Right lobe of liver (tissue), 6 donors: ENCODE results near the gene SEMA4F. TPM values are rescaled to one million over a fixed set of nuclear protein-coding genes. Genes with fewer than 3 reads are reported as not detected.

ENCODE experiments used
- ATAC-seq, 4 donors: fragments of 200-7000 bp; cut with Tn5 transposase; one replicate each; pipeline ENCODE4 v1.9.1; 2020; ENCODE audit warnings: mild to moderate bottlenecking in 4 of 4, moderate library complexity in 4 of 4
- DNase-seq, 3 donors: peaks; one replicate each; pipeline ENCODE4 v3.0.0-alpha.2; 2020
- H3K27ac ChIP-seq, 3 donors: fragments of 200-600 bp; one replicate each; pipeline ENCODE4 v1.8.0; 2022
- H3K27me3 ChIP-seq, 2 donors: fragments of 200-600 bp; one replicate each; pipeline ENCODE4 v1.8.0; 2022
- H3K36me3 ChIP-seq, 4 donors: fragments of 200-600 bp; sonication (generic) in 1 of 4; one replicate each; pipeline versions ENCODE4 v1.5.1 to v1.8.0; 2017 to 2022; ENCODE audit warnings: control low read depth in 1 of 4
- H3K4me1 ChIP-seq, 4 donors: fragments of 200-600 bp; sonication (generic) in 1 of 4; one replicate each; pipeline versions ENCODE4 v1.5.1 to v1.8.0; 2017 to 2022; ENCODE audit warnings: control low read depth in 1 of 4
- H3K4me3 ChIP-seq, 3 donors: fragments of 200-600 bp; one replicate each; pipeline ENCODE4 v1.8.0; 2022
- H3K9me3 ChIP-seq, 4 donors: fragments of 200-600 bp; sonication (generic) in 1 of 4; one replicate each; pipeline versions ENCODE4 v1.5.1 to v1.8.0; 2017 to 2022; ENCODE audit warnings: control low read depth in 1 of 4
- POLR2A ChIP-seq: fragments of 450-650 bp; IDR thresholded peaks from one replicate; pipeline ENCODE4 v1.6.1; 2017; ENCODE audit warnings: antibody characterized with exemption, mild to moderate bottlenecking
- WGBS: methylation state at CpG from one replicate; pipeline ENCODE4 v1.1.6; 2018; ENCODE audit warnings: low coverage, low lambda C conversion rate; ENCODE audit not compliant: insufficient coverage; ENCODE audit errors: missing lambda C conversion rate; 5-methylcytosine and 5-hydroxymethylcytosine counted together
- intact Hi-C, 2 donors: fragments of 100-400 bp; cut with DNase I; formaldehyde crosslinking; loops; one replicate each; pipeline versions ENCODE4 v1.11.2 to v1.14.1; 2022
- total RNA-seq, 6 experiments: library from RNA; depleted of rRNA in 2 of 6; stranded (reverse); fragments of >200 nt in 2 of 6; fragmentation: NEBNext Ultra II Directional in 3 of 6; extraction: Animal tissue kit (Norgen Biotek cat#: 25700) in 3 of 6; gene quantifications; one replicate each; pipeline versions ENCODE4 v1.1.0 to v1.2.4, GENCODE V29; 2016 to 2023
- TF ChIP-seq, protein P1 (sequence below), 4 donors: fragments of 200-600 bp in 3 of 4; fragments of 450-650 bp in 1 of 4; IDR thresholded peaks; one replicate each; pipeline versions ENCODE4 v1.5.1 to v1.8.0; 2016 to 2022; ENCODE audit warnings: antibody characterized with exemption in 4 of 4, mild to moderate bottlenecking in 2 of 4
- donor health status: DM: no; HTN: yes; CAD: no.
- donor health status: DM: no; HTN: no; CAD: no.
- donor health status: DM: no; HTN: no; CAD: no.
- donor health status: DM: no; HTN: yes; CAD: no.
- donor health status: DM: no; HTN: yes; CAD: no.

The SEMA4F gene
- total RNA-seq, 6 experiments from 2014 or later, result 1.1 to 2.3 (median 1.6) TPM

DNA sequence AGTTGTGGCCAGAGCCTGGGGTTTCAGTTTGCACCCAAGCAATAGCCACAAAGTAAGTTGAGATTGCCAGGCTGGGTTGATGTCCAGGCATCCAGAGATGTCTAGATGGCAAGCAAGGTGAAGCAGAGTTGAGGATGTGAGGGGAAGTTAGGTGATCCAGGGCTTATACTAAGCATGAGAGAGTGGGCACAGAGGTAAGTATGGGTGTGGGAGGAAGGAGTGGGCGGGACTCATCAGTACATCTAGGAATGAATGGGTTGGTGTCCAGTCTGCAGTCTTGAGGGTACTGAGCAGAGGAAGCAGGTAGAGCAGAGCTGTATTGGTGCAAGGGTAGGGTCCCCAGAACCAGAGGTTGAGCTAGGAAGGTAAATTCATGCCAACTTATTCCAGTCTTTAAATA, 1.5 kb downstream of the SEMA4F start:
- TF ChIP-seq POLR2A, result no peak
- TF ChIP-seq, protein P1, sequence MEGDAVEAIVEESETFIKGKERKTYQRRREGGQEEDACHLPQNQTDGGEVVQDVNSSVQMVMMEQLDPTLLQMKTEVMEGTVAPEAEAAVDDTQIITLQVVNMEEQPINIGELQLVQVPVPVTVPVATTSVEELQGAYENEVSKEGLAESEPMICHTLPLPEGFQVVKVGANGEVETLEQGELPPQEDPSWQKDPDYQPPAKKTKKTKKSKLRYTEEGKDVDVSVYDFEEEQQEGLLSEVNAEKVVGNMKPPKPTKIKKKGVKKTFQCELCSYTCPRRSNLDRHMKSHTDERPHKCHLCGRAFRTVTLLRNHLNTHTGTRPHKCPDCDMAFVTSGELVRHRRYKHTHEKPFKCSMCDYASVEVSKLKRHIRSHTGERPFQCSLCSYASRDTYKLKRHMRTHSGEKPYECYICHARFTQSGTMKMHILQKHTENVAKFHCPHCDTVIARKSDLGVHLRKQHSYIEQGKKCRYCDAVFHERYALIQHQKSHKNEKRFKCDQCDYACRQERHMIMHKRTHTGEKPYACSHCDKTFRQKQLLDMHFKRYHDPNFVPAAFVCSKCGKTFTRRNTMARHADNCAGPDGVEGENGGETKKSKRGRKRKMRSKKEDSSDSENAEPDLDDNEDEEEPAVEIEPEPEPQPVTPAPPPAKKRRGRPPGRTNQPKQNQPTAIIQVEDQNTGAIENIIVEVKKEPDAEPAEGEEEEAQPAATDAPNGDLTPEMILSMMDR (IDR thresholded peaks at IDR 0.05), result no peak
- Histone ChIP-seq H3K9me3 (no peaks in the 10 kb centered on the region), H3K4me3 (no peak overlapping the region), H3K27ac (no peak overlapping the region), H3K36me3 (no peaks in the 10 kb centered on the region), H3K4me1 (peaks cover 0 to 4% (median 2%) of the 10 kb centered on the region in 4 donors), H3K27me3 (no peaks in the 10 kb centered on the region)
- 89% methylated on average over 1 of the region's 1 CpG for WGBS
- no peak for ATAC-seq
- DNase-seq, result no peak
- intact Hi-C loops, result no loop called here

DNA sequence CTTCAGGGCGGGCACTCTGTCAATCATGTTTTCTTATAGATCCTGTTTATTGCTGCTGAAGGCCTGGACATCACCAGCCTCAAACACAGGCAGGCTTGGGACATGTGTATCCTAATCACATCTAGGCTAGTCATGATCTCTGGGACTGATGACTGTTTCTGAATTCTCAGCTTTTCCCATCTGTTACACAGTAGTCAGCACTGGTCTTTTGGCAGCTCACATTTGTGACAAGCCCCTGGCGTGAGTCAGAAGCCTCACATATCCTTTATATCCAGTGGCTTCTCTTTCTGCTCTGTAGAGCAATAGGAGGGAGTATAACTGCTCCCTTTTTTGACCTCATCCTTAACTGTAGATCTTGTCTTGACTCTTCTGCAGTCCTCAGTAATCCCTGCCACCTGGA, 4.5 kb downstream of the SEMA4F start:
- intact Hi-C loops, result no loop called here
- no peaks in the 10 kb centered on the region for H3K9me3 ChIP-seq
- no peaks in the 10 kb centered on the region for H3K36me3 ChIP-seq
- H3K4me1 ChIP-seq, result peaks cover 0 to 4% (median 2%) of the 10 kb centered on the region in 4 donors
- DNase-seq (no peak), ATAC-seq (no peak)
- no peaks in the 10 kb centered on the region for H3K27me3 ChIP-seq
- H3K4me3 ChIP-seq, result no peak overlapping the region
- WGBS, result 82% methylated on average over 2 of the region's 2 CpGs
- H3K27ac ChIP-seq, result no peak overlapping the region
- no peak for TF ChIP-seq POLR2A
- TF ChIP-seq, protein P1 (IDR thresholded peaks at IDR 0.05), result no peak

DNA sequence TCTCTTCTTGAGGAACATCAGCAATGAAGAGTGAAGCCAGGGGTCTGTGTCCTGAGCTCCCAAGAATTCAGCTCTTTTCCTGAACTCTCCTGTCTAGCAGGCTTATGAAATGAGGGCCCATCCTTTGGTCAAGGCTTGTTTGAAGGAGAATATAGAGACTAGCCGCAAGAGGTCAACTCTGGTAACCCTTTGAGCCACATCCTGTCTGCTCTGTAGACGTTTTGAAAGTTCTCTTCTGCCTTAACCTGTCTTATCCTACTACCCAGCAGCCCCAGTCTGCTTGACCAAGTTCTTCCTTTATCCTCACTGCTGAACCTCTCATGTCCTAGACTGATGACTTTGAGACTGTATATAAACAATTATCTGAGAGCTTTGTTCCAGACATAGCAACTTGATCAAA, 5.4 kb downstream of the SEMA4F start:
- H3K27me3 ChIP-seq, result no peaks in the 10 kb centered on the region
- TF ChIP-seq POLR2A, result no peak
- TF ChIP-seq, protein P1 (IDR thresholded peaks at IDR 0.05), result no peak
- ATAC-seq (no peak), DNase-seq (no peak)
- WGBS, result 57% methylated on average over 2 of the region's 2 CpGs
- no peak overlapping the region for H3K4me3 ChIP-seq
- H3K9me3 ChIP-seq, result no peaks in the 10 kb centered on the region
- peaks cover 0 to 4% (median 2%) of the 10 kb centered on the region in 4 donors for H3K4me1 ChIP-seq
- no peaks in the 10 kb centered on the region for H3K36me3 ChIP-seq
- intact Hi-C loops, result no loop called here
- no peak overlapping the region for H3K27ac ChIP-seq

DNA sequence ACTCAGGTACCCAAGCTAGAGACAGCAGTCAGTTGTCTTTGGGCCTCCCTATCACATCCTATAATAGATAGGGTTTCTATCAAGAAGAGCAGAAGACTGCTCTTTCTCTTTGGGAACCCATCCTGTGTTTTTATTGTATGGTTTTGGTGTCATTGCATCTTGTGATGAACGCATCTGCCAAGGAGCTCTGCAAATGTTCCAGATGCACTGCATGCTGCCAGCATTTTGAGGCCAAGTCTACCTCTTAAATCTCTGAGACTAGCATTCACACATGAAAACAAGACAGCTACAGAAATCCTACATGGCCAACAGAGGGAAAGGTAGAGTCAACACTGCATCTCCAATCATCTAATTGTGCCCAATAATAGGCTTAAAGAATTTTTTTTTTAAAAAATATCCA, 14.0 kb downstream of the SEMA4F start:
- no peaks in the 10 kb centered on the region for H3K9me3 ChIP-seq
- H3K27me3 ChIP-seq, result no peaks in the 10 kb centered on the region
- DNase-seq, result no peak
- no peak for ATAC-seq
- no peaks in the 10 kb centered on the region for H3K36me3 ChIP-seq
- no peak for TF ChIP-seq POLR2A
- 92% methylated on average over 1 of the region's 1 CpG for WGBS
- no peak overlapping the region for H3K27ac ChIP-seq
- intact Hi-C loops, result no loop called here
- no peaks in the 10 kb centered on the region for H3K4me1 ChIP-seq
- no peak overlapping the region for H3K4me3 ChIP-seq

DNA sequence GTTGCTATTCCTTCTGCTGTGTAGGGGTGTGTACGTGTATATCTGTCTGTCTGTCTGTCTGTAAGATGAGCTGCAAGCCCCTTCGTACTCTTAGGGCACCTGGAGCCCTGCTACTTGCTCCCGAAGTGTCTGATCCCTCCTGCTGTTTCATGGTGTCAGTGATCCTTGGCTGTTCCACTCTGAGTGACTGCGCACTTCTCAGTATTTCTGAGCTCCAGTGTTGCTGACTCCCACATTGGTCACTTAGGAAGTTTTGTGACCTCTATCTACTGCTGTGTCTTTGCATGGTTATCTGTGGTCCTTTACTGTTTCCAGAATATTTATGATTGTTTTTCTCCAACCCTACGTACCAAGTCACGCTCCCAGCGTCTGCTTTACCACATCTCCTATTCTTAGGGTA, 16.2 kb downstream of the SEMA4F start:
- no peaks in the 10 kb centered on the region for H3K4me1 ChIP-seq
- DNase-seq (no peak), ATAC-seq (no peak)
- H3K36me3 ChIP-seq, result no peaks in the 10 kb centered on the region
- WGBS, result 94% methylated on average over 3 of the region's 7 CpGs
- H3K27ac ChIP-seq, result no peak overlapping the region
- intact Hi-C loops, result no loop called here
- H3K9me3 ChIP-seq, result no peaks in the 10 kb centered on the region
- TF ChIP-seq, protein P1 (IDR thresholded peaks at IDR 0.05), result no peak
- TF ChIP-seq POLR2A, result no peak
- no peaks in the 10 kb centered on the region for H3K27me3 ChIP-seq
- no peak overlapping the region for H3K4me3 ChIP-seq
